Measurements from ENCODE around the gene PBX4. TPM values are rescaled to one million over a fixed set of nuclear protein-coding genes. Genes with fewer than 3 reads are reported as not detected.

The PBX4 gene
- total and polyA plus RNA-seq, 2 of the 8 experiments (the other 6 are each of a cell fraction or from before 2014, with no cell fraction given): 3.4 to 3.8 TPM

GRCh38 chr19:19584356-19584755 lies 34.1 kb downstream of the PBX4 start:
- H3K14ac ChIP-seq (ENCODE audit: insufficient read length): no peak overlapping the region
- H3K56ac ChIP-seq (replicated peaks; ENCODE audit: insufficient read length, low read depth, low read length): no peak overlapping the region
- no peaks in the 10 kb centered on the region for H3K9me3 ChIP-seq (ENCODE audit: insufficient read depth in 2 of 2, low read depth in 1 of 2, low read length in 1 of 2)
- no peak overlapping the region for H3K18ac ChIP-seq (ENCODE audit: extremely low read depth, low read length)
- no peak overlapping the region for H2BK5ac ChIP-seq (ENCODE audit: low read depth, low read length)
- no peaks in the 10 kb centered on the region for H3K79me2 ChIP-seq (ENCODE audit: control insufficient read depth in 1 of 2, insufficient read depth in 2 of 2, low read length in 2 of 2)
- no peak overlapping the region for H3K4me2 ChIP-seq (ENCODE audit: insufficient read depth in 1 of 2, low read depth in 2 of 2, low read length in 2 of 2)
- no peak overlapping the region for H2AK5ac ChIP-seq (ENCODE audit: low read depth, low read length)
- no peaks in the 10 kb centered on the region; a peak in 1 of 7 replicates for H3K27me3 ChIP-seq (replicated peaks in 1 of 4; ENCODE audit: control insufficient read depth in 3 of 4, extremely low read depth in 1 of 4, insufficient read depth in 3 of 4, low read length in 3 of 4)
- ChIA-PET POLR2A (ENCODE audit: partially characterized antibody) (no interaction called here), CTCF (ENCODE audit: partially characterized antibody) (interaction anchor here (0.6 to 11.1 kb wide), 9 partner anchors 11 to 66 kb away, joined by 3 to 101 read pairs (median 4); partner anchors contain the start of gene GMIP)
- H4K20me1 ChIP-seq (replicated peaks in 1 of 2; ENCODE audit: control insufficient read depth in 1 of 2, insufficient read depth in 2 of 2, low read length in 2 of 2): peaks cover 0 to 2% of the 10 kb centered on the region in 2 experiments
- H2BK12ac ChIP-seq (ENCODE audit: low read depth, low read length): no peak overlapping the region
- no peak overlapping the region for H2BK20ac ChIP-seq (ENCODE audit: low read length)
- no peak overlapping the region for H3K27ac ChIP-seq (ENCODE audit: low read depth, low read length)
- no peak overlapping the region for H4K91ac ChIP-seq (replicated peaks; ENCODE audit: insufficient read length, low read length)
- H3K79me1 ChIP-seq (ENCODE audit: low read depth, low read length): no peaks in the 10 kb centered on the region
- no peak overlapping the region for H2AFZ ChIP-seq (ENCODE audit: low read length)
- WGBS, 2 experiments (ENCODE audit: extremely low coverage in 1 of 2, insufficient coverage in 1 of 2, insufficient read length in 1 of 2, insufficient replicate concordance in 2 of 2, low coverage in 1 of 2, low lambda C conversion rate in 2 of 2, missing lambda C conversion rate in 1 of 2): 95% methylated on average over 6 of the region's 6 CpGs; no CpG with 5 or more reads in 1 of the 2 experiments
- H3K23me2 ChIP-seq (ENCODE audit: low read depth, low read length): no peaks in the 10 kb centered on the region
- no peak overlapping the region for H4K5ac ChIP-seq (ENCODE audit: insufficient read length, low read depth, low read length)
- DNase-seq (ENCODE audit: low read depth in 1 of 2, low spot score in 2 of 2) (no peak), FAIRE-seq (no peak)
- no peak overlapping the region for H4K8ac ChIP-seq (ENCODE audit: extremely low read depth, insufficient read depth, low read length)
- no peak overlapping the region for H2BK15ac ChIP-seq (ENCODE audit: low read length)
- no peak overlapping the region for H3K4me3 ChIP-seq (ENCODE audit: extremely low read depth in 1 of 4, insufficient read depth in 2 of 4, low read depth in 3 of 4, low read length in 4 of 4)
- no peak overlapping the region for H3K23ac ChIP-seq (ENCODE audit: insufficient read length)
- no peak overlapping the region for H3K4ac ChIP-seq (replicated peaks; ENCODE audit: insufficient read length, low read depth, low read length)
- H2BK120ac ChIP-seq (replicated peaks; ENCODE audit: low read depth, low read length): no peak overlapping the region
- H3K9ac ChIP-seq (replicated peaks in 1 of 4; ENCODE audit: extremely low read depth in 1 of 4, low read depth in 3 of 4, low read length in 3 of 4): no peak overlapping the region
- H3K36me3 ChIP-seq (ENCODE audit: control insufficient read depth in 2 of 4, insufficient read depth in 4 of 4, low read length in 3 of 4): no peaks in the 10 kb centered on the region
- H3K4me1 ChIP-seq (replicated peaks in 1 of 4; ENCODE audit: control insufficient read depth in 3 of 4, insufficient read depth in 4 of 4, low read length in 3 of 4): peaks cover 0 to 2% (median 0%) of the 10 kb centered on the region in 4 experiments; a peak in 1 of 7 replicates
- TF ChIP-seq KDM1A (IDR thresholded peaks at IDR 0.05; ENCODE audit: borderline replicate concordance, low read length) (no peak), CTCF (IDR thresholded peaks at IDR 0.05; ENCODE audit: control extremely low read depth in 1 of 3, insufficient read depth in 1 of 3, low read depth in 1 of 3, low read length in 3 of 3) (no peak), CBX5 (IDR thresholded peaks at IDR 0.05; ENCODE audit: low read depth, low read length) (no peak), CTBP2 (IDR thresholded peaks at IDR 0.05; ENCODE audit: borderline replicate concordance, insufficient read depth, insufficient read length, low read length) (no peak), JUND (IDR thresholded peaks at IDR 0.05; ENCODE audit: low read length) (no peak), TAF7 (optimal IDR thresholded peaks at IDR 0.05; ENCODE audit: borderline replicate concordance, low read depth, low read length) (no peak), BRCA1 (IDR thresholded peaks at IDR 0.05; ENCODE audit: low read depth, low read length) (no peak), TCF12 (IDR thresholded peaks at IDR 0.05; ENCODE audit: low read depth, low read length) (no peak)
